GM12892 (cell line): ENCODE data around the gene RABIF.
"Not testable (repeated sequence)": the region's sequence is repeated elsewhere in the genome, so short reads cannot be mapped to it uniquely, and the experiment has no call there.

Experiments used
- DNase-seq: peaks from one replicate; pipeline ENCODE4 v3.0.0; 2011; ENCODE audit not compliant: insufficient read length
- FAIRE-seq: peaks from 2 replicates; lab custom pipeline; 2011; peaks lifted over from hg19 to GRCh38; lab: Jason Lieb, UNC
- POLR2A ChIP-seq: IDR thresholded peaks from 2 replicates; pipeline ENCODE4 v1.6.1; 2011; ENCODE audit warnings: low read depth, low read length, control low read depth
- POLR2AphosphoS5 ChIP-seq: IDR thresholded peaks from 2 replicates; pipeline ENCODE4 v1.6.1; 2011; ENCODE audit warnings: low read depth, low read length, control low read depth
- TAF1 ChIP-seq: IDR thresholded peaks from 2 replicates; pipeline ENCODE4 v1.6.1; 2011; ENCODE audit warnings: low read depth, mild to moderate bottlenecking, control low read depth, low read length, borderline replicate concordance

RABIF gene

GRCh38 chr1:202848191-202848542 is 40.8 kb downstream of the RABIF start:
- FAIRE-seq (peak; percentile 33), DNase-seq (peak; percentile 42)
- TF ChIP-seq POLR2A (no peak), TAF1 (no peak), POLR2AphosphoS5 (no peak)

GRCh38 chr1:202844935-202845334 is 44.0 kb downstream of the RABIF start:
- no peak for DNase-seq
- FAIRE-seq, result no peak
- TF ChIP-seq TAF1 (no peak), POLR2AphosphoS5 (no peak), POLR2A (no peak)

GRCh38 chr1:202844259-202844658 is 44.7 kb downstream of the RABIF start:
- no peak for FAIRE-seq
- no peak for DNase-seq
- TF ChIP-seq POLR2AphosphoS5, result no peak
- no peak for TF ChIP-seq TAF1
- no peak for TF ChIP-seq POLR2A

GRCh38 chr1:202843081-202843480 is 45.9 kb downstream of the RABIF start:
- no peak for DNase-seq
- no peak for FAIRE-seq
- no peak for TF ChIP-seq POLR2A
- no peak for TF ChIP-seq POLR2AphosphoS5
- no peak for TF ChIP-seq TAF1

- DNase-seq, result no peak
- TF ChIP-seq POLR2A (no peak), POLR2AphosphoS5 (no peak)
- FAIRE-seq, result no peak
These were observed 51.1 kb downstream of the RABIF start for GRCh38 chr1:202837746-202838262.

- TF ChIP-seq POLR2AphosphoS5, result no peak
- no peak for TF ChIP-seq TAF1
- no peak for TF ChIP-seq POLR2A
- FAIRE-seq, result peak; percentile 30
- no peak for DNase-seq
These were observed 52.1 kb downstream of the RABIF start for GRCh38 chr1:202836623-202837403.

GRCh38 chr1:202835548-202836072 is 53.3 kb downstream of the RABIF start:
- TF ChIP-seq POLR2AphosphoS5 (no peak), TAF1 (no peak), POLR2A (no peak)
- FAIRE-seq, result no peak

GRCh38 chr1:202834771-202835547 is 54.0 kb downstream of the RABIF start:
- FAIRE-seq (no peak), DNase-seq (no peak)
- TF ChIP-seq TAF1, result no peak
- TF ChIP-seq POLR2A, result no peak
- no peak for TF ChIP-seq POLR2AphosphoS5

More at GRCh38 chr1:202835548-202836072, 53.3 kb downstream of the RABIF start:
- no peak for DNase-seq

- TF ChIP-seq POLR2A (no peak), TAF1 (no peak)
- no peak for FAIRE-seq
These were observed 57.0 kb downstream of the RABIF start for GRCh38 chr1:202831906-202832305.

GRCh38 chr1:202829223-202829622 is 59.7 kb downstream of the RABIF start:
- DNase-seq, FAIRE-seq: not testable (repeated sequence)

More at GRCh38 chr1:202831906-202832305, 57.0 kb downstream of the RABIF start:
- DNase-seq, result no peak
